IPS-18a (cell line): ENCODE data around the gene CHN2.
"Not testable (repeated sequence)": the region's sequence is repeated elsewhere in the genome, so short reads cannot be mapped to it uniquely, and the experiment has no call there.

Experiments used
- H3K27ac ChIP-seq: one replicate; pipeline ENCODE4 v1.5.1; 2013; ENCODE audit warnings: low read length
- H3K27me3 ChIP-seq: one replicate; pipeline ENCODE4 v1.6.1; 2013; ENCODE audit warnings: mild to moderate bottlenecking, low read length; ENCODE audit not compliant: control insufficient read depth, insufficient read depth
- H3K36me3 ChIP-seq: one replicate; pipeline ENCODE4 v1.6.1; 2013; ENCODE audit warnings: low read depth, low read length; ENCODE audit not compliant: control insufficient read depth
- H3K4me1 ChIP-seq: one replicate; pipeline ENCODE4 v1.6.1; 2013; ENCODE audit warnings: low read depth, low read length; ENCODE audit not compliant: control insufficient read depth
- H3K4me3 ChIP-seq: one replicate; pipeline ENCODE4 v1.5.1; 2013; ENCODE audit warnings: low read length
- H3K9ac ChIP-seq: one replicate; pipeline ENCODE4 v1.6.1; 2013; ENCODE audit warnings: mild to moderate bottlenecking, low read length, moderate library complexity
- H3K9me3 ChIP-seq: one replicate; pipeline ENCODE4 v1.6.1; 2013; ENCODE audit warnings: low read depth, low read length; ENCODE audit not compliant: control insufficient read depth

The CHN2 gene

GRCh38 chr7:29248713-29249382, 54.3 kb downstream of the CHN2 start:
- H3K9ac ChIP-seq = no peak overlapping the region
- no peak overlapping the region for H3K27ac ChIP-seq
- no peaks in the 10 kb centered on the region for H3K36me3 ChIP-seq
- peaks cover 4% of the 10 kb centered on the region for H3K4me1 ChIP-seq
- H3K9me3 ChIP-seq = no peaks in the 10 kb centered on the region
- H3K4me3 ChIP-seq = no peak overlapping the region
- no peaks in the 10 kb centered on the region for H3K27me3 ChIP-seq

GRCh38 chr7:29249383-29249750, 54.8 kb downstream of the CHN2 start:
- Histone ChIP-seq H3K36me3 (no peaks in the 10 kb centered on the region), H3K4me1 (no peaks in the 10 kb centered on the region), H3K9me3 (no peaks in the 10 kb centered on the region), H3K9ac (no peak overlapping the region), H3K27ac (no peak overlapping the region), H3K4me3 (no peak overlapping the region), H3K27me3 (no peaks in the 10 kb centered on the region)

GRCh38 chr7:29249860-29250259, 55.3 kb downstream of the CHN2 start:
- Histone ChIP-seq H3K4me1 (no peaks in the 10 kb centered on the region), H3K9me3 (no peaks in the 10 kb centered on the region), H3K4me3 (no peak overlapping the region), H3K27me3 (no peaks in the 10 kb centered on the region), H3K36me3 (no peaks in the 10 kb centered on the region), H3K9ac (no peak overlapping the region), H3K27ac (no peak overlapping the region)

- H3K4me1 ChIP-seq = no peaks in the 10 kb centered on the region
- H3K4me3 ChIP-seq = no peak overlapping the region
- no peaks in the 10 kb centered on the region for H3K27me3 ChIP-seq
- H3K9ac ChIP-seq = no peak overlapping the region
- no peaks in the 10 kb centered on the region for H3K9me3 ChIP-seq
- H3K36me3 ChIP-seq = no peaks in the 10 kb centered on the region
- H3K27ac ChIP-seq = no peak overlapping the region
Observed at GRCh38 chr7:29253225-29253624, 58.6 kb downstream of the CHN2 start.

DNA sequence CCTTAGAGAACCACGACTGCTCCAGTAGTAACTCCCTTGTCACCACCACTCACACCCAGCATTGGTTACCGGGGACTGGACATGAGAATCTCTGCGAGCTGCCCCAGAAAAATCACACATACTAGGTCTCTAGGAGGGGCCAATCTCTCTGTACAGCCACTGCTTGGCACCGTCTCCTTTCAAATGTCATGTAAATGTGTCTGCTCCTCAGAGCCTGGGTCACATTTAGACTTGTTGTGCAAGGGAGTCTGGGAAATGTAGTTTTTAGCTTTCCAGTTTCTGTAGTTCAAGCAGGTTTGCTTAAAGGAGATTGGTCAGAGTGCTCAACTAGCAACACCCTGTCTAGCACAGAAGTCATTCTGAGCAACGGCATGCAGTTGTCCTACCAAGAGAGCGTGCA, 60.0 kb downstream of the CHN2 start:
- no peak overlapping the region for H3K4me3 ChIP-seq

GRCh38 chr7:29255199-29255878, 60.8 kb downstream of the CHN2 start:
- Histone ChIP-seq H3K4me3 (no peak overlapping the region), H3K36me3 (no peaks in the 10 kb centered on the region), H3K9ac (no peak overlapping the region), H3K9me3 (no peaks in the 10 kb centered on the region), H3K27me3 (no peaks in the 10 kb centered on the region), H3K4me1 (no peaks in the 10 kb centered on the region), H3K27ac (no peak overlapping the region)

More for the DNA sequence above, 60.0 kb downstream of the CHN2 start:
- Histone ChIP-seq H3K27me3 (no peaks in the 10 kb centered on the region), H3K9me3 (no peaks in the 10 kb centered on the region), H3K4me1 (no peaks in the 10 kb centered on the region), H3K9ac (no peak overlapping the region), H3K36me3 (no peaks in the 10 kb centered on the region), H3K27ac (no peak overlapping the region)

GRCh38 chr7:29255906-29256692, 61.5 kb downstream of the CHN2 start:
- Histone ChIP-seq H3K27ac (no peak overlapping the region), H3K4me1 (no peaks in the 10 kb centered on the region), H3K27me3 (no peaks in the 10 kb centered on the region), H3K9ac (no peak overlapping the region), H3K36me3 (no peaks in the 10 kb centered on the region), H3K9me3 (no peaks in the 10 kb centered on the region), H3K4me3 (no peak overlapping the region)

GRCh38 chr7:29256693-29257002, 62.1 kb downstream of the CHN2 start:
- H3K4me1 ChIP-seq = no peaks in the 10 kb centered on the region
- H3K9ac ChIP-seq = no peak overlapping the region
- no peaks in the 10 kb centered on the region for H3K9me3 ChIP-seq
- no peaks in the 10 kb centered on the region for H3K36me3 ChIP-seq
- H3K4me3 ChIP-seq = no peak overlapping the region
- no peak overlapping the region for H3K27ac ChIP-seq
- no peaks in the 10 kb centered on the region for H3K27me3 ChIP-seq

GRCh38 chr7:29258951-29259350, 64.4 kb downstream of the CHN2 start:
- Histone ChIP-seq H3K4me1 (no peaks in the 10 kb centered on the region), H3K27me3 (no peaks in the 10 kb centered on the region), H3K36me3 (no peaks in the 10 kb centered on the region), H3K9ac (no peak overlapping the region), H3K4me3 (no peak overlapping the region), H3K9me3 (no peaks in the 10 kb centered on the region), H3K27ac (no peak overlapping the region)

DNA sequence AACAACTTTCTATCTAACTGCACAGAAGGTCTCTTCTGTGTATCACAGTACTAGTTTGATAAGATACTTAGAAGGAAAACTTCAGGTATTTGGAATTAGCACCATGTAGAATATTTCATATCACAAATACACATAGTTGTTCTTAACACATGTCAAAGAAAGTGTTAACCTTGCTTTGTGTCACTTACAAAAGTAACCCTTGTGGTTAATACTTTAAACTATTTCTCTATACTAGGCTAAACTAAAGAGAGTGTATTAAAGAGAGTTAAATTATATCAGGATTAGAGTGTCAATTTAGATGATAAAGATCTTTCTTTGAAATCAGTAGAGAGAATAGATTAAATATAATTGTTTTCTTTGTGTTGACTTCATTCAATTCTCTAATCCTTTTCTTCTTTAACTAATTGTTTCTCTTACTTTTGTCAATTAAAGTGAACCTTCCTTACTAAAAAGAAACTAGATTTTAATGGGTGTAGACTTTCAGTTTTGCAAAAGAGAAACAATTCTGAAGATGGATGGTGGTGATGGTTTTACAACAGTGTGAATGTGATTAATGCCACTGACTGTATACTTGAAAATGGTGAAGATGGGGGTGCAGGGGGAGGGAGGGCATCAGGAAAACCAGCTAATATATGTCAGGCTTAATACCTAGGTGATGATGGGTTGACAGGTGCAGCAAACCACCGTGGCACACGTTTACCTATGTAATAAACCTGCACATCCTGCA, 67.8 kb downstream of the CHN2 start:
- Histone ChIP-seq H3K4me3 (no peak overlapping the region), H3K9ac (no peak overlapping the region), H3K27me3 (no peaks in the 10 kb centered on the region), H3K4me1 (peaks cover 8% of the 10 kb centered on the region), H3K36me3 (no peaks in the 10 kb centered on the region), H3K9me3 (no peaks in the 10 kb centered on the region), H3K27ac (no peak overlapping the region)

GRCh38 chr7:29263601-29264207, 69.1 kb downstream of the CHN2 start:
- H3K36me3 ChIP-seq, H3K9ac ChIP-seq, H3K4me1 ChIP-seq, H3K4me3 ChIP-seq, H3K27ac ChIP-seq, H3K27me3 ChIP-seq, H3K9me3 ChIP-seq: not testable (repeated sequence)
